Thyroid gland (tissue), 4 donors: ENCODE results near the gene SMARCC1.

ENCODE experiments used
- POLR2A ChIP-seq, 2 donors: fragments of 450-650 bp; IDR thresholded peaks; one replicate each; pipeline ENCODE4 v1.6.1; 2017; ENCODE audit warnings: antibody characterized with exemption in 2 of 2, mild to moderate bottlenecking in 2 of 2, moderate library complexity in 1 of 2
- TF ChIP-seq, protein P1 (sequence below), 6 experiments: fragments of 200-600 bp in 3 of 6; fragments of 450-650 bp in 3 of 6; sonication (generic) in 3 of 6; IDR thresholded peaks; one replicate each; pipeline ENCODE4 v1.5.1; 2016 to 2019; ENCODE audit warnings: antibody characterized with exemption in 6 of 6, mild to moderate bottlenecking in 2 of 6, inconsistent platforms in 1 of 6, moderate library complexity in 1 of 6

GRCh38 chr3:47669026-47669749 is 112.5 kb downstream of the SMARCC1 start:
- TF ChIP-seq, protein P1, sequence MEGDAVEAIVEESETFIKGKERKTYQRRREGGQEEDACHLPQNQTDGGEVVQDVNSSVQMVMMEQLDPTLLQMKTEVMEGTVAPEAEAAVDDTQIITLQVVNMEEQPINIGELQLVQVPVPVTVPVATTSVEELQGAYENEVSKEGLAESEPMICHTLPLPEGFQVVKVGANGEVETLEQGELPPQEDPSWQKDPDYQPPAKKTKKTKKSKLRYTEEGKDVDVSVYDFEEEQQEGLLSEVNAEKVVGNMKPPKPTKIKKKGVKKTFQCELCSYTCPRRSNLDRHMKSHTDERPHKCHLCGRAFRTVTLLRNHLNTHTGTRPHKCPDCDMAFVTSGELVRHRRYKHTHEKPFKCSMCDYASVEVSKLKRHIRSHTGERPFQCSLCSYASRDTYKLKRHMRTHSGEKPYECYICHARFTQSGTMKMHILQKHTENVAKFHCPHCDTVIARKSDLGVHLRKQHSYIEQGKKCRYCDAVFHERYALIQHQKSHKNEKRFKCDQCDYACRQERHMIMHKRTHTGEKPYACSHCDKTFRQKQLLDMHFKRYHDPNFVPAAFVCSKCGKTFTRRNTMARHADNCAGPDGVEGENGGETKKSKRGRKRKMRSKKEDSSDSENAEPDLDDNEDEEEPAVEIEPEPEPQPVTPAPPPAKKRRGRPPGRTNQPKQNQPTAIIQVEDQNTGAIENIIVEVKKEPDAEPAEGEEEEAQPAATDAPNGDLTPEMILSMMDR (IDR thresholded peaks at IDR 0.05) = no peak
- no peak for TF ChIP-seq POLR2A (IDR thresholded peaks at IDR 0.05)
